ENCODE data around the gene TMEM250.

Gene TMEM250

GRCh38 chr9:136147038-136147889 lies 28.6 kb upstream of the TMEM250 start:
- no peak for DNase-seq

GRCh38 chr9:136146126-136147037 lies 27.7 kb upstream of the TMEM250 start:
- DNase-seq, result no peak

GRCh38 chr9:136145580-136145979 lies 26.9 kb upstream of the TMEM250 start:
- DNase-seq, result no peak

GRCh38 chr9:136144450-136144849 lies 25.8 kb upstream of the TMEM250 start:
- DNase-seq, result no peak

GRCh38 chr9:136143215-136144001 lies 24.7 kb upstream of the TMEM250 start:
- no peak for DNase-seq

- DNase-seq, result no peak
Measured at GRCh38 chr9:136142859-136143214, 24.2 kb upstream of the TMEM250 start.

- no peak for DNase-seq
Measured at GRCh38 chr9:136142414-136142796, 23.7 kb upstream of the TMEM250 start.

GRCh38 chr9:136141682-136142413 lies 23.2 kb upstream of the TMEM250 start:
- no peak for DNase-seq

GRCh38 chr9:136140966-136141365 lies 22.3 kb upstream of the TMEM250 start:
- no peak for DNase-seq

GRCh38 chr9:136140046-136140445 lies 21.4 kb upstream of the TMEM250 start:
- DNase-seq, result no peak

- no peak for DNase-seq
Measured at GRCh38 chr9:136138566-136138965, 19.9 kb upstream of the TMEM250 start.

GRCh38 chr9:136137321-136138265 lies 18.9 kb upstream of the TMEM250 start:
- no peak for DNase-seq

GRCh38 chr9:136136127-136136925 lies 17.7 kb upstream of the TMEM250 start:
- no peak for DNase-seq

- DNase-seq, result no peak
Measured at GRCh38 chr9:136135326-136136126, 16.9 kb upstream of the TMEM250 start.

GRCh38 chr9:136133959-136134484 lies 15.3 kb upstream of the TMEM250 start:
- DNase-seq, result no peak

- DNase-seq, result no peak
Measured at GRCh38 chr9:136133191-136133958, 14.7 kb upstream of the TMEM250 start.

- DNase-seq, result no peak
Measured at GRCh38 chr9:136132512-136133050, 13.9 kb upstream of the TMEM250 start.

Data from amniotic stem cell (primary cell).